CD4-positive, alpha-beta T cell treated with Interleukin-15 for 1 hour (primary cell): Measurements from ENCODE around the gene ATP10A.
"Not testable (repeated sequence)": the region's sequence is repeated elsewhere in the genome, so short reads cannot be mapped to it uniquely, and the experiment has no call there.

ENCODE experiments used
- DNase-seq: peaks from one replicate; pipeline ENCODE4 v3.0.0-alpha.2; 2020

Gene ATP10A

DNA sequence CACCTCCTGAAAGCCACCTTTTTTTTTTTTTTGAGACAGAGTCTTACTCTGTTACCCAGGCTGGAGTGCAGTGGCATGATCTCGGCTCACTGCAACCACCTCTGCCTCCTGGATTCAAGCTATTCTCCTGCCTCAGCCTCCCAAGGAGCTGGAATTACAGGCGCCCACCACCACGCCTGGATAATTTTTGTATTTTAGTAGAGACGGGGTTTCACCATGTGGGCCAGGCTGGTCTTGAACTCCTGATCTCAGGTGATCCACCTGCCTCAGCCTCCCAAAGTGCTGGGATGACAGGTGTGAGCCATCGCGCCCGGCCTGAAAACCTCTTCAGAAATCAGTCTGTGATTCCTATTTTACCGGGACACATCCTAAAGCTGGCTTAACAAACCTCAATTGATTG lies 91.4 kb downstream of the ATP10A start:
- not testable (repeated sequence) for DNase-seq

GRCh38 chr15:25771338-25771706 lies 91.8 kb downstream of the ATP10A start:
- no peak for DNase-seq

GRCh38 chr15:25770618-25771337 lies 92.3 kb downstream of the ATP10A start:
- DNase-seq = no peak

GRCh38 chr15:25770031-25770430 lies 93.1 kb downstream of the ATP10A start:
- DNase-seq = no peak

DNA sequence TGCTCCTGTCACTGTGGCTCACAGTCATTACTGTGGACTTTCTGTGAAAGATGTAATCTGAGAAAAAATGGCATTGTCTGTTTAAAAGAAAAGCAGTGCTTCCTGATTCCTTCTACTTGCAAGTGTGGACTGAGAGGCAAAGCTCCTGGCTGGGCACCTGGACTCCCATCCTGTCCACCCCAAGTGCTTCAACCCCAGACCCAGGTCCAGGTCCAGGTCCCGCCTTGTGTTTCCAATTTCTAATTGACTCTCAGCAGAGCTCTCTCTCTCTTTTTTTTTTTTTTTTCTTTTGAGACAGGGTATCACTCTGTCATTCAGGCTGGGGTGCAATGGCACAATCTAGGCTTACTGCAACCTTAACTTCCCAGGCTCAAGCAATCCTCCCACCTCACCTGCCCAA lies 94.9 kb downstream of the ATP10A start:
- no peak for DNase-seq

GRCh38 chr15:25767356-25768151 lies 95.6 kb downstream of the ATP10A start:
- no peak for DNase-seq

GRCh38 chr15:25766417-25766816 lies 96.7 kb downstream of the ATP10A start:
- DNase-seq = no peak

DNA sequence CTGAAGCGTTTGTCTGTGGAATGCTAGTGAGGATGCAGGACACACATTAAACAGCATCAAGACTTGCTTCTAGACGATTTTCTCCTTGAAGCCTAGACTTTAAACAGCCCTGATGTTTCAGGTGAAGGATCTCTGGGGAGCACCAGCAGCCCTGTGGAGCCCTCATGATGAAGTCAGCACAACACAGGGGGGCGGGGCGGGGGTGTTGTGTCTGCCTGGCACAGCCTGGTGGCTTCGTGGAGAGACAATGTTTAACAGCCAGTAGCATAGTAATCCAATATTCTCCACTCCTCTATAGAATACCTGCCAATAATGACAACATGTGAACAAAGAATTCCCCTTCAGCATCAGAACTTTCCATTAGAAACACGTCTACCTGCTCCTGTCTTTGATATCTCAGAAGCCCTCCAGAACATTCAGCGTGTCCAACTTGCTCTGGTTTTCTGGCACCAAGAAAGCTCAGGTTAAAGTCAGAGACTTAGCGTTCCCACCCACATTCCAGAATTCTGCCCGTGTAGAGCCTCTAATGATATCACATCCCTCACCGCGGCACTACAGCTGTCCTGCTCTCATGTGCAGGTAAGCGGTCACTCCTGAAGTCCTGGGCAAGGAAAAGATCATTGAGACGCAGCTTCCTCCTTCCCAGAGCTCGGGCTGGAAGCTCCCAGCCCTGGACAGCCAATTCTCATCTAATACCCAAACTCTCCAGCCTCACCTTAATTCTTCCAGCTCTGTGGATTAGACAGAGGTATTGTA lies 98.0 kb downstream of the ATP10A start:
- no peak for DNase-seq

DNA sequence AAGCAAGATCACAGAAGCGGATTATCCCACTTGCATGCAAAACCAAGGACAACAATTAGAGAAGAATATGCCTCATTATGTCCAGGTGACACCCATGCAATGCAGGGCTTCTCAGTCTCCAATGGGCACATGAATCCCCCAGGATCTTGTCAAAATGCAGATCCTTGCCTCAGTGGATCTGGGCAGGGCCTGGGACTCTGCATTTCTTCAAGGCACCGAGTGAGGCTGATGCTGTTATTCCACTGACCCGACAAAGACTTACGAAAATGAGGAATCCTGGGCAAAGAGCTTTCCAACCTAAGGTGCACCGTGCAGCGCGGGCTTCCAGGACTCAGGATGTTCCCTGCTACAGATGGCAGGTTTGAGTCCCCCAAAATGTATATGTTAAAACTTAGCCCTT lies 99.2 kb downstream of the ATP10A start:
- DNase-seq = no peak

- DNase-seq = no peak
These were observed 99.8 kb downstream of the ATP10A start for GRCh38 chr15:25763331-25763751.

GRCh38 chr15:25761971-25762662 lies 101.0 kb downstream of the ATP10A start:
- peak; percentile 42 for DNase-seq

- DNase-seq = no peak
These were observed 103.7 kb downstream of the ATP10A start for GRCh38 chr15:25759421-25759820.

DNA sequence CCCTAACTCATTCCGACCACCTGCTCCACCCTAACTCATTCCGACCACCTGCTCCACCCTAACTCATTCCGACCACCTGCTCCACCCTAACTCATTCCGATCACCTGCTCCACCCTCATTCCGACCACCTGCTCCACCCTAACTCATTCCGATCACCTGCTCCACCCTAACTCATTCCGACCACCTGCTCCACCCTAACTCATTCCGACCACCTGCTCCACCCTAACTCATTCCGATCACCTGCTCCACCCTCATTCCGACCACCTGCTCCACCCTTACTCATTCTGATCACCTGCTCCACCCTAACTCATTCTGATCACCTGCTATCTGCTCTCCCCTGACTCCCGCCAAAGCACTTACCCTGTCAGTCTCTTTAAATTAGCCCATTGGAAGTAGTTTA lies 104.5 kb downstream of the ATP10A start:
- not testable (repeated sequence) for DNase-seq

DNA sequence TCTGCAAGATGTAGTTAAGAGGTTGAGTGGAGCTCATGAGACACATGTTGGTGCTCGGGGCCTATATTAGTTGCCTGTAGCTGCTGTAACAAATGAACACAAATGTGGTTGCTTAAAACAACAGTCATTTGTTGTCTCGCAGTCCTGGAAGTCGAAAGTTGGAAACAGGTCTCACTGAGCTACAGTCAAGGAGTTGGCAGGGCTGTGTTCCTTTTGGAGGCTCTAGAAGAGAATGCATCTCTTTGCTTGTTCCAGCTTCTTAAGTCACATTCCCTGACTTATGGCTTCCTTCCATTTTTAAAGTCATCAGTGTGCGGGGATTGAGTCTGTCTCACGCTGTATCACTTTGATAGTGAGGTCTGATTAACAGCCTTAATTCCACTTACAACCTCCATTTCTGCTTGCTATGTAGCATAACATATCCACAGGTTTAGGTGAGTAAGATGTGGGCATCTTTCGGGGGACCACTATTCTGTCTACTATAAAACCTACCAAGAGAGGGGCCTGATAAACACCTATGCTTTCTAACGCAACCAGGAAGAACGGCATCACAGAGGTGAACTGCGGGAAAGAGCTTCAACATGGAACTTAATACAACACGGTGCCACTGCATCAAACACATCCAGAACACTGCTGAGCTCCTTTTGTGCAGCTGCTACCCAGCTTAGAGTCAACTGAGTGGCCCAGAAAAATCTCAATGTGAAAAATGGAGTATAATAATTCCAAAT lies 119.4 kb downstream of the ATP10A start:
- no peak for DNase-seq

- DNase-seq = no peak
These were observed 120.2 kb downstream of the ATP10A start for GRCh38 chr15:25742776-25743547.

DNA sequence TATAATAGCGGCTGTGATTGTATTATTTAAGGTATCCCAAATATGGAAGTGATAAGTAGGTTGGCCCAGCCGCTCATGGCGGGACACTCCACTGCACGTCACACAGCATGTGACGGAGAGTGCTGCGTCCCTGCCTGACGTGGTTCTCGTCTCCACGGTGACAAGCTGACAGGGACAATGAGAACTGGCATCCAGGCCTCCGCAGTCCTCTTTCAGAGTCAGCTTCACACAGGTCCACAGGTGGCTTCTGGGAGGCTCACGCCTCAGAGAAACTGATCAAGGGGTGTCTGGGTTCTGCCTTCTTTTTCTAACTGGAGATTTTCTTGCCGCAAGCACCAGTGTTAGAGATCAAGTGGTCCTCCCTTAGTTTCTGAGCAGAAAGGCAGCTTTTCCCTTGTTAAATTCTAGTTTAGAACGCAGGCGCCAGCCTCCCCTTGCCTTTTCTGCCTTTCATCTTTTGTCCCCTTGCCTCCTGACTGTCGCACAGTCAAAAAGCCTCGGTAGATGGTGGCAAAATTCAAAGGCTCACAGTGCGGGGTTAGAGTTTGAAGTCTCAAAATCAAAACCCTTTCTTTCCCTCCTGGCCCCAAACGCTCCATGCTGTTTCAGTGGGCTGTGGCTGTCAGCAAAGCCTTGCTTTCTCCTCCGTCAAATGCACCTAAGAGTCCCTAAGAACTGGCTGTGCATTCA lies 120.9 kb downstream of the ATP10A start:
- no peak for DNase-seq

- DNase-seq = no peak
These were observed 121.9 kb downstream of the ATP10A start for GRCh38 chr15:25741256-25741580.

DNA sequence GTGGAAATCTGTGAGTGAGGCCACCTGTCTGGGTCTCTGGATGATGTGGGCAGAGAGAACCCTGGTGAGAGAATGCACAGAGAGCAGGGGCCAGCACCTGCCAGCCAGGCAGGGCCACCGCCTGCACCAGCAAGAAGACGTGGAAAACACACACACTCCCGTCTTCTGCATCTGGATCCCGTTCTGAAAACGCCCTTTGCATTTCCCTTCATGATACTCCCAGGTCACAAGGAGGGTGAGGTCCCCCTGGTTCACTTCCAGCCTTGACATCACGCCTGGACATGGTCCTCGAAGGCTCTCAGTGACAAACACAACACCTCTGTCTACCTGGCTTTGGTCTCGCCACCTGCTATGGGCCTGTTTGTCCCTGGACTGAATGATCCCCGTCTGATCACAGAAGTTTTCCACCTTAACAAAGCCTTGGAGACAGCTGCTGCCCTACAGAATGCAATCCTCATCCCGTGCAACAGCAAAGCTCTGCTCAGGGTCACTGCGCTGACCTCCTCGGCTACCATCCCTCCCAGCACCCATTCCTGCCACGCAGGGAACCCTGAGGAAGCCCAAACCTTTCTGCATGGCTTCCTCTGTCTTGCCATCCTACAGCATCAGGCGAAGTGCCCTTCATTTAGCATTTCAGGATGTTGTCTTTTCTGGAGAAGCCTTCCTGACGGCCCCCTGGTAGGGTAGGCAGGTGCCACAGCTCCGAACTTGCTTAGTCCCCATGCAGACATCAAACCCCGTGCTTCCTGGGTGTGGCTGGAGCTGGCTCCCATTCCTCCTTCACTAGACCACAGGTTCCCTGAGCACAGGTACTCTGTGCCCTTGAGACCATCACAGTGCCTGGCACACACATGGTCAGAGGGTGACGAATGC lies 122.5 kb downstream of the ATP10A start:
- no peak for DNase-seq

- peak; percentile 47 for DNase-seq
These were observed 123.4 kb downstream of the ATP10A start for GRCh38 chr15:25739687-25740121.
